NCI-H1436 treated with DMSO at 0.1 percent for 48 hours (cell line): Measurements from ENCODE around the gene TUBB6.

Experiments used
- DNase-seq: peaks from one replicate; lab custom pipeline; 2025; lab: John Stamatoyannopoulos, UW

TUBB6 gene

DNA sequence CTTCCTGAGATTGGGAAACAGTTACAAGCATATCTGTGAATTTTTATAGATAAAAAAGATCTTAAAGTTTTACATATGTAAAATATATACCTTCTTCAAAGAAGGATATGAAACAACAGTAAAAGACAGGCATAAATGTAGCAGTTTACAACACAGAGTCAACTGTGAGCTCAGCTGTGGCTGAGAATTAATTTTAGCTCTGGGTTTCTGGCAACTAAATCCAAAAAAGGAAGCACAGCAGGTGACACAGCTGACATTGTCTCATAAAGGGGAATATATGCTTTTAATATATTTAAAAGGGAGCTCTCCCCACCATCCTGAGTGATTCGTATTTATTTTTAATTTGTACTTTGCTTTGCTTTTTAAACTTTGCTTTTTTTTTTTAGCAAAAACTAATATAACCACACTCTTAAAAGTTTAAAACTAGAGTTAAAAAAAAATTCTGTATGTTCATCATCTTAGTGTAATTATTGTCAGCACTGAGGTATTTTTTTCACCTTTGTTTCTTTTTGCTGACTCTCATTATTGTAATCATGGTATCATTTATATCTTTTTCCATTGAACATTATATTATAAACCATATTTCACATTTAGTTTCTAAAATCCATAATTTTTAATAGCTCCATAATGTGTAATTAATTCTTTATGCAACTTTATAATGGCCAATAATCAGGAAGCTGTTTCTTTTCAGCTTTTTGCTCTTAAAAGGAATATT, 6.7 kb downstream of the TUBB6 start:
- no peak for DNase-seq

DNA sequence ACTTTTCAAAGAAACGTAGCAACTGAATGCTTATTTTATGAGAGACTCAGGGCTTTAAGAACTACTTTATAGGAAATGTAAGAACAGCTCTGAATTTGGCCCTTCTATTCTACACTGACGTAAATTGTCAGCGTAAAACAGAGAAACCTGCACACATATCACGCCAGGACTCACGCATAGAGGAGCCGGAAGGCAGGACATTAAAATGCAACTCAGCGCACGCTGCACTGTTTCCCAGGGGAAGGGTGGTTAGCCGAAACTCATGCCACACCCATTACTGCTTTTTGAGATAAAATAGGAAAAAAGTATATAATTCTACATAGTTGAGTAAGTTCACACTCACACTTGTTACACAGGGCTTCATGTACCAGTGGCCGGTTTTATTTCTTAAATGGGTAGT, 7.4 kb downstream of the TUBB6 start:
- no peak for DNase-seq

DNA sequence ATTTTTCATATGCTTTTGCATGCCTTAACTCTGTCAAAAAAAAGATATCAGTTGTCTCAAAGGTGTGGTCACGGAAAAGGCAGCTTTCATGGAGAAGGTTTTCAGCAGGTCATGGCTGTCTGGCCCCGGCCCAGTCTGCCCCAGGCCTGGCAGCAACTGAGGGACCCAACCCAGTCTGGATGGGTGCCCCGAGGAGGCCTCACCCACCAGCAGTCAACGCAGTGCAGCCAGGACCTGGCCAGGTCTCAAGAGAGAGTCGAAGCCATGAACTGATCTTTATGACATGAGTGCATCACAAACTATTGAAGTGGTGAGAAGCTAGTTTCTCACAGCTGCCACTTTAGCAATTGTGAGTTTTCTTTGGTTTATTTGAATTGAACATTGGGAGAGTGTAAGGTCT, 7.9 kb downstream of the TUBB6 start:
- no peak for DNase-seq

DNA sequence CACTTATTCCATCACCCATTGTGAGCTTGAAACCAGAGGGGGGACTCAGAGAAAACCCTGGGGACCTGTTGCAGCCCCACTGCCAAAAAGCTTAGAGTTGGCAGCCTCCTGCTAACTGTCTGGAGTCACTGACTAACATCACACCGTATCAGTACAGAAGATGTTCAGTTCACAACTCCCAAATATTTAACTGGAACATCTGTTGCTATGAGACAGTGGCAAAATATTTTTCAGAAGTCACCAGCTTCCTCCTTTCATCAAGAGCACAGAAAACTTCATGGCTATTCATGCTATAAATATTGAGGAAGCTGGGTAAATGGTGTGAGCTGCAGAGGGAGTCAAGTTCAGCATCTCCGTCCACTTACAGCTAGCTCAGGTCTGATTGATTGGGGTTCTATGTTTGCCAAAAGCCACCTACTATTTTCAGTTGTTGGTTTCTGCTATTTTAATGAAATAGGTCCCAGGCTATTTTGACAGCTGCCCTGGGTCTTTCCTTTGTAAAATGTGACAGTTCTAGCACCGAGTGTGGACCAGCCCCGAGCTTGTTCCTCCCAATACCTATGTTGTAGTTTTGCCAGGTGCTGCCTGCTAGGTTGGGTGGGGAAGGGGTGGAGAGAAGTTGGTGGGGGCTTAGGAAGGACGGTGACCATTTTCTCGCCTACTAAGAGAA, 9.8 kb downstream of the TUBB6 start:
- no peak for DNase-seq

DNA sequence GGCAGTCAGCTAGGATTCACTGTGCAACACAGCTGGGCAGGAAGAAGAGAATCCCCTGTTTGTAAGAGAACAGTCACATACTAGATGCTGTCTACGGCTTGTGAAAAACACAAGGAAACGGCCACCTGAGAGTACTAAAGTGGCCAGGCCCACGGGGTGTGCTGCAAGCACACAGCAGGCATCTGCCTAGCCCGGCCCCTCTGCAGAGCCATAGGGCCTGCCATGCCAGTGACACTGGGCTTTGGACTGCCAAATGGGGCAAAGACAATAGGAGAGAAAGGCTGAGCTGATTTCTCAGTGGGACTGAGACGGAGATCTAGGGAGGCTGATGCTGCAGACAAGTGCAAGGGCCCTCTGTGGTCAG, 10.3 kb downstream of the TUBB6 start:
- DNase-seq, result no peak

DNA sequence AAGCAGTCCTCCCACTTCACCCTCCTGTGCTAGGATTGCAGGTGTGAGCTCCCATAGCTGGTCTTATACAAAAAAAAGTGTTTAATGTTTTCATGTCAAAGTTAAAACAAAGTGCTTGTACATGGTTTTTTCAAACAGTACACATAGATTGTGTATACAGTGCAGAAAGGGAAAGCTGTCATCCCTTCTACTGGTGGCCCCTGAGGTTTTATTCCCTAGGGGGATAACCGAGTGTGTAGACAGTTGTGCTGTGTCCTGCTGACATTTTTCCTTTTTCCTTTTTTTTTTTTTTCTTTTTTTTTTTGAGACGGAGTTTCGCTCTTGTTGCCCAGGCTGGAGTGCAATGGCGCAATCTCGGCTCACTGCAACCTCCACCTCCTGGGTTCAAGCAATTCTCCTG, 10.8 kb downstream of the TUBB6 start:
- DNase-seq, result no peak

DNA sequence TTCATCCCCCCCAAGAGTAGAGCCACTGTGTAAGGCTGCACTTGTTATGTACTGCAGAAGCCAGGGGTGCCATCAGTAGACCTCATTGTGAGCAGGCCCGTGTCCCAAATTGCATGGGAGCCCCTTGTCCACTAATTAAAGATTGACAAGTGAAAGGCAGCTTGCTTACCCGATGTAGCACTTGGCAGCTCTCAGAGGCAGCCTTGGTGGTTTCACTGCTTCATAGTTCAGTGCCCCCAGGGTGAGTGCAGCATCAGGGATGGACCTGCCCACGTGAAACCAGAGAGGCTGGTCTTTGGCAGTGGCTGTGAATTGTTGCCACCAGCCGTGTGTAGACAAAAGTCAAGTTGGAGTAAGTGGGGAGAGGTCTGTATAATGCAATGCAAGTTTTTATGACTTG, 13.3 kb downstream of the TUBB6 start:
- DNase-seq, result no peak

DNA sequence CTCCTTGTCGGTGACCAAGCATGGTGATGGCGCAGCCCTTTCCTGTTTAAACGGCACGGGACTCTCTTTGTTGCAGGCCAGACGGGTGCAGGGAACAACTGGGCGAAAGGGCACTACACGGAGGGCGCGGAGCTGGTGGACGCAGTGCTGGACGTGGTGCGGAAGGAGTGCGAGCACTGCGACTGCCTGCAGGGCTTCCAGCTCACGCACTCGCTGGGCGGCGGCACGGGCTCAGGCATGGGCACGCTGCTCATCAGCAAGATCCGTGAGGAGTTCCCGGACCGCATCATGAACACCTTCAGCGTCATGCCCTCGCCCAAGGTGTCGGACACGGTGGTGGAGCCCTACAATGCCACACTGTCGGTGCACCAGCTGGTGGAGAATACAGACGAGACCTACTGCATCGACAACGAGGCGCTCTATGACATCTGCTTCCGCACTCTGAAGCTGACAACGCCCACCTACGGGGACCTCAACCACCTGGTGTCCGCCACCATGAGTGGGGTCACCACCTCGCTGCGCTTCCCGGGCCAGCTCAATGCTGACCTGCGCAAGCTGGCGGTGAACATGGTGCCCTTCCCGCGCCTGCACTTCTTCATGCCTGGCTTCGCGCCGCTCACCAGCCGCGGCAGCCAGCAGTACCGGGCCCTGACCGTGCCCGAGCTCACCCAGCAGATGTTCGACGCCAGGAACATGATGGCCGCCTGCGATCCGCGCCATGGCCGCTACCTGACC, 17.1 kb downstream of the TUBB6 start:
- DNase-seq, result no peak

DNA sequence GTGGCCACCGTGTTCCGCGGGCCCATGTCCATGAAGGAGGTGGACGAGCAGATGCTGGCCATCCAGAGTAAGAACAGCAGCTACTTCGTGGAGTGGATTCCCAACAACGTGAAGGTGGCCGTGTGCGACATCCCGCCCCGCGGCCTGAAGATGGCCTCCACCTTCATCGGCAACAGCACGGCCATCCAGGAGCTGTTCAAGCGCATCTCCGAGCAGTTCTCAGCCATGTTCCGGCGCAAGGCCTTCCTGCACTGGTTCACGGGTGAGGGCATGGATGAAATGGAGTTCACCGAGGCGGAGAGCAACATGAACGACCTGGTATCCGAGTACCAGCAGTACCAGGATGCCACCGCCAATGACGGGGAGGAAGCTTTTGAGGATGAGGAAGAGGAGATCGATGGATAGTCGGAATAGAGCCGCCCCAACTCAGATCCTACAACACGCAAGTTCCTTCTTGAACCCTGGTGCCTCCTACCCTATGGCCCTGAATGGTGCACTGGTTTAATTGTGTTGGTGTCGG, 17.7 kb downstream of the TUBB6 start:
- no peak for DNase-seq

DNA sequence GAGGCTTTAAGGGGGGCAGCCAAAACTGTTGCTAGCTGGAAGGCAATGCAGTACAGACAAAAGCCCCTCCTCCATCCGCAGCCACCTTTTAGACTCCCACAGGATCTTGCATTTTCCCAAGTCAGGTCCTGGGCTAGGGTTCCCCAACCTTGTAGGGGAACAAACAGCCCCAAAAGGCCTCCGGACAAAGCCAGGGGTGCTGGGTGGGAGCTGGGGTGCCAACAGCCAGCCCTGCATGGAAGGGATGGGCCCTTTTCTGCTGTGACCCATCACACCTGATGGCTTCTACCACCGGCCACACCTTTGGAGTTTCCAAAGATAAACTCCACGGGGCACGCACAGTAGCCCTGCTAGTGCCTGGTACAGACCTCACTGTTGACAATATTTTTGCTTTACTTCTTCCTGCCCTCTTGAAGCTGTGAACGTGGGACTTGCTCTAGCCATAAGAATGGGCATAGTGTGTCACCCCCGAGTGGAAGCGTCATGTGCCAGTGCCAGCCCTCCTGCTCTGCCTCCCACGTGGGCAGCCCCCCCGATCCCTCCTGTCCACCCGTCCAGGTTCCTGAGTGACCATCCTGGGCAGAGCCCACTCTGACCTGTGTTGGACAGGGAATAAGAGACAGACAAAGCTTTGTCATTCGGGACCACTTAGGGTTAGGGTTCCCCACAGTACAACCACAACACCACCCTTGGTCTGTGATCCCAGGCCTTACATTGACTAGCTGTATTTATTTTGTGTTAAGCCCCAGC, 18.8 kb downstream of the TUBB6 start:
- DNase-seq, result no peak

DNA sequence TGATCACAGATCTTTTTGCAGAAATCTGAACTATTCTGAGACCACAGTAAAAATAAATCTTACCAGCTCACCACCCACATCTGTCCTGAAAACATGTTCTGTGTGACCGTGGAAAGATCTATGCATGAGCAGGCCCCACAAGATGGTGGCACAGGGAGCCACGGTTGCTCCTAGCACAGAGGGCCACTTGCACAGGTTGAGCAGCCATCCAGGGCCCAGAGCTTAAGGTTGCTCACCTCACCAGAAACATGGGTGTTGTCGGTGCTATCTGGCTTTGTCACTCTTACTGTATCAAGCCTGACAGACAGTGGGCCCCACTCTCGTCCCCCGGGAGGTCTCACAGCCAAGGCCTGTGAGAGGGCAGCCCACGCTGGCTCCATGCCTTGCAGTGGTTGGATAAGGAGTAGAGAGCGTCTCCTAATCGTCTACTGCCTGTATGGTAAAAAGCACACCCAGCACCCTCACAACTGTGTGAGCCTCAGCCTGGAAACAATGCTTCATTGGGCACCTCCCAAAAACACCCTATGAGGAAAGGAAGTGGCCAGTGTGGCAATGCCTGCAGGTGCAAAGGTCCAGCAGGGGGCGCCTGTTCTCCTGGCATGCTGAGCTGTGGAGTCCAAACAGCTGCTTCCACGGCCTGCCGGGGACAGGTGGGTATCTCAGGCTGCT, 19.6 kb downstream of the TUBB6 start:
- no peak for DNase-seq

DNA sequence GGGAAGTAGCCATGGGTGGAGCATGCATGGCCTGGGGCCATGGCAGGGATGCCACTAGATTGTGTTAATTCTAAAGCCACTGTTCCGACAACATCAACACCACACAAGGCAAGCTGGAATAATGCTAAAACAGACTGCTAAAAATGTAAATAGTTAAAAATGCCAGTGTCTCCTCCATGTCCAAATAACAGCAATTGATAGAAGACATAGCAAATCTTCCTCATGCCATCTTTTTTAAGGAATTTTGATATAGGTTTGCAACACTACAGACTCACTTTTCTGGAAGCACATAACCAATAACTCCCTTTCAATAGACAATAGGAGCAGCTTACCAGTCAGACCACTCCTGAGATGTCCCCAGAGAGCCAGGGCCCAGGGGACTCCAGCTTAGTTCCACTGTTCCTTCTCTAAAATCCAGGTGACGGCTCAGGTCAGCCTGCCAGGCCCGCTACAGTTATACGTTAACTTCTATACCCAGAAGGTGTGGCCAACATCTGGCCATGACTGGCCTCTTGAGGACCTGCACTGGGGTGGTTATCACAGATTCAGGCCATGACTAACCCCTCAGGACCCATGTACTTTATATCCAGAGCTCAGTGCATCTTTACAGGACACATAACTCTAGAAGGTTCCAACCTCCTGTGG, 20.3 kb downstream of the TUBB6 start:
- DNase-seq, result no peak

DNA sequence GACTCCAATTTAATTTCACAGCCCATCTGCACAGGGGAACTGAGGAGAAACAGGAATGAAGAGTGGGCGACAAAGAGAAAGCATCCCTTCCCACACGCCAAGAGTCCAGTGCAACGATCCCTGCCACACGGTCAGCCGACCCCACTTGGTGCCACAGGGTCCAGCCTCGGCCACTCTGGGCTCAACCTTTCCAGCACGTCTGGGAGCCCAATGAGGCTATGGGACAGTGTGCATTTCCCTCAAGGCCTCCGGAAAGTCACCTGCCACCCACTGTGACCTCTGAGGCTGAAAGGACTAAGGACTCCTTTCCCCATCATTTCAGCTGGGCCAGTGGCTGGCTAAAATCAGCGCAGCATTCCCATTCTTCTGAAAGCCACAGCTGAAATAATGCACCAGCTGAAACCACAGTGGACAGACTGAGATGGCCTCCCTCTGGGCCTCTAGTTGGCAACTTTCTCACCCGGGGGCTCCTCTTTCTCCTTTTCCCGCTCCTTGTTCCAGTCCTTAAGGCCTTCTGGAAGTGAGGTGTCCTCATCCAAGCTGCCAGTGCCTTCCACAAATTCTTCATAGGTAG, 21.2 kb downstream of the TUBB6 start:
- DNase-seq, result no peak

DNA sequence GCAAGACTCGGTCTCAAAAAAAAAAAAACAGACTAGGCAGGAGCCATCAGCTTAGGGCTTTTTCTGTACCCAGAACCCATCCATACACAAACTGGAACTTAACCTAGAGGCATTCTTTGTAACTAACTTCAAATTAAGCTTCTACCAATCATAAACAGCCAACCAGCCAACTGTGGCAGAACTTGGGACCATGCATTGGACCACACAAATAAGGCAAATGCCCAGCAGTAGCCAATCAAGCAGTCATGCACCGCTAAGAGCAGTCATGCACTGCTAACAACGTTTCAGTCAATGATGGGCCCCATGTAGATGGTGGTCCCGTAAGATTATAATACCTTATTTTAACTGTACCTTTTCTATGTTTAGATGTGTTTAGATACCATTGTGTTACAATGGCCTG, 22.7 kb downstream of the TUBB6 start:
- no peak for DNase-seq

DNA sequence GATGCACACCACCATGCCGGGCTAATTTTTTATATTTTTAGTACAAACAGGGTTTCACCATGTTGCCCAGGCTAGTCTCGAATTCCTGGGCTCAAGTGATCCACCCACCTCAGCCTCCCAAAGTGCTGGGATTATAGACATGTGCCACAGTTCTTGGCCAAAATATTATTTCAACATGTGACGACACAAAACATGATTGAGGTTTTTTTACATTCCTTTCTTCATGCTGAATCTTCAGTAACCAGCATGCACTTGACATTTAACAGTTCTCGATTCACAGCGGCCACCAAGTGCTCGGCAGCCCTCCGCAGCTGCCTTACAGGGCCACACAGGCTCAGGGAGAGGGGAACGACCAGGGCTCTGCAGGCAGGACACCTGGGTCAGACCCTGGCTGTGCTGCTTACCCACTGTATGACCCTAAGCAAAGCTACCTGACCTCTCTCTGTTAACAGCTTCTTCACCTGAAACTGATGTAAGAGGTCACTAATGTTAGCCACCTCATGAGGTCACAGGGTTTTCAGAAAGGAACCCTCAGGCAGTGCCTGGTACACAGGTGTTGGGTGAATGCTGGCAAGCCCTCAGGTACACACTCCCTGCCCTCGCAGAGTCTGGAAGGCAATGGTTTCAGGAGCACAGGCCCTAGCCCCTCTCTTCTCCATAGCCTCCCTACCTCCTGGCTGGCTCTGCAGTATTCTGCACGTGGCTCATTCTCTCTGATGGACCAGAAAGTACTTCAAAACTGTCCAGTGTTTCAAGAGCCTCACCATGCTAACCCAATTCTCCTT, 25.7 kb downstream of the TUBB6 start:
- no peak for DNase-seq

DNA sequence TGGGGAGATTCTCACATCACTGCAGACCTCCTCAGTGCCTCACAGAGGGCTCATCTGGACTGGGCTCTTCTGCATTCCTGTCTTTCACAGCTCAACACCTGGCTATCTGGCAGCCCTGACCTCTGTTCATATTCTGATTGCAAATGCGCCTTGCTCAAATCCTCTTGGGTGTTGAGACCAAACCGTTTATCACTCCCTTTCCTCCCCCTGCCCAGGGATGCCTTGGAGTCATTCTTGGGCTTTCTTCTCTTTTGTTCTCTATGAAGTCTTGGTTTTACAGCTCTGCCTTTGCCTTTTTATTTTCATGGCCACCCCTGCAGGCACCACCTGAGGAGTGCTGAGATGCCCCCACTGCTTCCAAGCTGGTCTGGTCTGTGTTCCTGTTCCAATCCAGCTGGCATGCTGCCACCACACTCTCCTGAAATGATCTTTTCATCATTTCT, 26.3 kb downstream of the TUBB6 start:
- no peak for DNase-seq

DNA sequence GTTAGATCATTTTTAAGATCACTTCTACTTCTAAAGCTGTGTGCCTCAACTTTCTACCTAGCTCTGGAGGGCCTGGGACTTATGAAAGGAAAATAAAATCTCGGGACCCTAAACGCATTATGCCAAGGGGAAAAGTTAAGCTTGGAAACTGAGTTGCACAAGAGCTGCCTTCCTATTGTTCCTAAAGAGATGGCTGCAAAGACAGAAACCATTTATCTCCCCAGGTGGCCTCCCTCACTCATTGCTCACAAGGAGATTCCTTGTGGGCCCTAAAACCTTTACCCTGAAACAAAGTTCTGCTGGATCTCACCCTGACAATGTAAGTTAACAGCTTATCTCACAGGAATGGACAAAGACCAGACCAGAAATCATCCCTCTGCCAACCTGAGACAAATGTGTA, 26.8 kb downstream of the TUBB6 start:
- no peak for DNase-seq

DNA sequence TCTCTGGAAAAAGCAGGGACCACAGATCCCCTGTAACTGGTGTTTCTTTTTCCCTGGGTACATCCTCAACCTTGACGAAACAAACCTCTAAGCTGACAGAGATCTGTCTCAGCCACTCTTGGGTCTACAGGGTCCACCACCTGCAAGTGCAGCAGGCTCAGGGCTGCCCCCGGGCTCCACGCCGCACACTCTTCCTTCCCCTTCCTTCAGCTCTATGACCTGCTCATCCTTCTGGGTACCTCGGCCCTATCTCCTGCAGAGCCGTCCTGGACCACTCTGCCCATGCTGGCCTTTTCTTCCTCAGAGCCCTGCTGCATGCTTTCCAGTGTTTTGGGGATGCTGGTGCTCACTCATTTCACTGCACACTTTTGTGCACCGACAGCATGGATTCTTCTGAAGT, 27.5 kb downstream of the TUBB6 start:
- DNase-seq, result no peak

DNA sequence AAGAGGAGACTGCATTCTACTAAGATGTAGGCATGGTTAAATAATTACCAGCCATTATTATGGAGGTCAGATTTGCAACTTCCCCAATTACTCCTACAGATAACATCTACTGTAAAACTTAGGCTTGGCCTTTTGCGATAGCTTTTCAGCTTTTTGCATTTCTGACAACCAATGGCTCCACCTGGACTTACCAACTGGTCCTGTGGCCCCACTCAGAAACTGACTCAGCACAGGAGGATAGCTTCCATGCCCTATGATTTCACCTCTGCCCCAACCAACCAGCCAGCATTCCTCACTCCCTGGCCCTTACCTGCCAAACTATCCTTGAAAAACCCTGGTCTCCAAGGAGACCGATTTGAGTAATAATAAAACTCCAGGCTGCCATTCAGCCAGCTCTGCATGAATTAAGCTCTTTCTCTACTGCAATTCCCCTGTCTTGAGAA, 28.2 kb downstream of the TUBB6 start:
- DNase-seq, result no peak

DNA sequence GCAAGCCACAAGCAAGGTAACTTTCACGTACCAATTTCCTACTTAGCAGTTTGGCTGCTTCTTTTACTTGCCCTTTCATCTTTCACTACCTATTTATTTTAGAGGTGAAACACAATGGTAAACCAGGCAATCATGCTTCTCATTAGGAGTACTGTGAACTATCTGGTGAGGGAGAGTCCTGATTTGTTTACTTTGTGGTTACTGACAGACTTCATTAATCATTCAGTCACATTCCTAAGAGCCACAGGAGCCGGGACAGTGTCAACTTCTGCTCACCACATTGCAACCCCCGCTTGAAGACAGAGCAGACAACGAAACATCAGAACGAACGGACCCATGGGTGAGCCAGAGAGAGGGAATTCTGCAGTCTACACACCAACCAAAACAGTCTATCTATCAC, 28.8 kb downstream of the TUBB6 start:
- no peak for DNase-seq
